Measurements from ENCODE around the gene RNF151.

RNF151 gene

GRCh38 chr16:1973461-1974156 lies 7.0 kb downstream of the RNF151 start:
- no peaks in the 10 kb centered on the region for H3K9me3 ChIP-seq (ENCODE audit: control insufficient read depth, insufficient read depth, low read length)
- H3K9ac ChIP-seq (ENCODE audit: low read depth, low read length) = no peak overlapping the region
- H3K27ac ChIP-seq (ENCODE audit: low read depth, low read length) = no peak overlapping the region
- no peak overlapping the region for H3K4me3 ChIP-seq (ENCODE audit: low read depth, low read length)
- H3K4me1 ChIP-seq (ENCODE audit: control insufficient read depth, insufficient read depth, low read length) = peaks cover 4% of the 10 kb centered on the region; the same call in 1 of the 2 replicates
- peaks cover 41% of the 10 kb centered on the region for H3K36me3 ChIP-seq (ENCODE audit: control insufficient read depth, insufficient read depth, low read length)
- H3K27me3 ChIP-seq (ENCODE audit: control insufficient read depth, insufficient read depth, low read length) = no peaks in the 10 kb centered on the region

GRCh38 chr16:1974157-1975070 lies 7.8 kb downstream of the RNF151 start:
- H3K4me3 ChIP-seq (ENCODE audit: low read depth, low read length) = no peak overlapping the region
- H3K4me1 ChIP-seq (ENCODE audit: control insufficient read depth, insufficient read depth, low read length) = peaks cover 4% of the 10 kb centered on the region; the same call in 1 of the 2 replicates
- H3K27ac ChIP-seq (ENCODE audit: low read depth, low read length) = no peak overlapping the region
- H3K36me3 ChIP-seq (ENCODE audit: control insufficient read depth, insufficient read depth, low read length) = peaks cover 41% of the 10 kb centered on the region
- H3K9ac ChIP-seq (ENCODE audit: low read depth, low read length) = no peak overlapping the region
- H3K27me3 ChIP-seq (ENCODE audit: control insufficient read depth, insufficient read depth, low read length) = peaks cover 2% of the 10 kb centered on the region; the same call in 1 of the 2 replicates
- no peaks in the 10 kb centered on the region for H3K9me3 ChIP-seq (ENCODE audit: control insufficient read depth, insufficient read depth, low read length)

- Histone ChIP-seq H3K4me1 (ENCODE audit: control insufficient read depth, insufficient read depth, low read length) (peaks cover 9% of the 10 kb centered on the region; the same call in 1 of the 2 replicates), H3K9me3 (ENCODE audit: control insufficient read depth, insufficient read depth, low read length) (no peaks in the 10 kb centered on the region), H3K4me3 (ENCODE audit: low read depth, low read length) (no peak overlapping the region), H3K36me3 (ENCODE audit: control insufficient read depth, insufficient read depth, low read length) (peaks cover 41% of the 10 kb centered on the region), H3K27ac (ENCODE audit: low read depth, low read length) (no peak overlapping the region), H3K9ac (ENCODE audit: low read depth, low read length) (no peak overlapping the region), H3K27me3 (ENCODE audit: control insufficient read depth, insufficient read depth, low read length) (peaks cover 14% of the 10 kb centered on the region)
Measured at GRCh38 chr16:1975432-1976215, 9.0 kb downstream of the RNF151 start.

GRCh38 chr16:1976216-1976520 lies 9.5 kb downstream of the RNF151 start:
- Histone ChIP-seq H3K9ac (ENCODE audit: low read depth, low read length) (no peak overlapping the region), H3K36me3 (ENCODE audit: control insufficient read depth, insufficient read depth, low read length) (peaks cover 41% of the 10 kb centered on the region), H3K27ac (ENCODE audit: low read depth, low read length) (no peak overlapping the region), H3K4me3 (ENCODE audit: low read depth, low read length) (no peak overlapping the region), H3K9me3 (ENCODE audit: control insufficient read depth, insufficient read depth, low read length) (no peaks in the 10 kb centered on the region), H3K27me3 (ENCODE audit: control insufficient read depth, insufficient read depth, low read length) (peaks cover 19% of the 10 kb centered on the region), H3K4me1 (ENCODE audit: control insufficient read depth, insufficient read depth, low read length) (peaks cover 9% of the 10 kb centered on the region; the same call in 1 of the 2 replicates)

- Histone ChIP-seq H3K4me1 (ENCODE audit: control insufficient read depth, insufficient read depth, low read length) (peaks cover 17% of the 10 kb centered on the region), H3K9ac (ENCODE audit: low read depth, low read length) (no peak overlapping the region), H3K4me3 (ENCODE audit: low read depth, low read length) (no peak overlapping the region), H3K27me3 (ENCODE audit: control insufficient read depth, insufficient read depth, low read length) (peaks cover 30% of the 10 kb centered on the region), H3K27ac (ENCODE audit: low read depth, low read length) (no peak overlapping the region), H3K9me3 (ENCODE audit: control insufficient read depth, insufficient read depth, low read length) (no peaks in the 10 kb centered on the region), H3K36me3 (ENCODE audit: control insufficient read depth, insufficient read depth, low read length) (peaks cover 41% of the 10 kb centered on the region)
Measured at GRCh38 chr16:1976951-1977874, 10.6 kb downstream of the RNF151 start.

- Histone ChIP-seq H3K27ac (ENCODE audit: low read depth, low read length) (no peak overlapping the region), H3K9ac (ENCODE audit: low read depth, low read length) (no peak overlapping the region), H3K4me1 (ENCODE audit: control insufficient read depth, insufficient read depth, low read length) (peaks cover 17% of the 10 kb centered on the region), H3K4me3 (ENCODE audit: low read depth, low read length) (no peak overlapping the region), H3K36me3 (ENCODE audit: control insufficient read depth, insufficient read depth, low read length) (peaks cover 41% of the 10 kb centered on the region), H3K9me3 (ENCODE audit: control insufficient read depth, insufficient read depth, low read length) (no peaks in the 10 kb centered on the region), H3K27me3 (ENCODE audit: control insufficient read depth, insufficient read depth, low read length) (peaks cover 36% of the 10 kb centered on the region)
Measured at GRCh38 chr16:1977875-1978268, 11.2 kb downstream of the RNF151 start.

- H3K9me3 ChIP-seq (ENCODE audit: control insufficient read depth, insufficient read depth, low read length) = no peaks in the 10 kb centered on the region
- peaks cover 41% of the 10 kb centered on the region for H3K27me3 ChIP-seq (ENCODE audit: control insufficient read depth, insufficient read depth, low read length)
- peaks cover 41% of the 10 kb centered on the region for H3K36me3 ChIP-seq (ENCODE audit: control insufficient read depth, insufficient read depth, low read length)
- no peak overlapping the region for H3K27ac ChIP-seq (ENCODE audit: low read depth, low read length)
- peak overlapping the region; percentile 57 for H3K4me3 ChIP-seq (ENCODE audit: low read depth, low read length)
- peaks cover 21% of the 10 kb centered on the region for H3K4me1 ChIP-seq (ENCODE audit: control insufficient read depth, insufficient read depth, low read length)
- no peak overlapping the region for H3K9ac ChIP-seq (ENCODE audit: low read depth, low read length)
Measured at GRCh38 chr16:1978476-1979120, 11.9 kb downstream of the RNF151 start.

- peaks cover 21% of the 10 kb centered on the region for H3K4me1 ChIP-seq (ENCODE audit: control insufficient read depth, insufficient read depth, low read length)
- peak overlapping the region; percentile 57 for H3K4me3 ChIP-seq (ENCODE audit: low read depth, low read length)
- peaks cover 37% of the 10 kb centered on the region for H3K36me3 ChIP-seq (ENCODE audit: control insufficient read depth, insufficient read depth, low read length)
- H3K27me3 ChIP-seq (ENCODE audit: control insufficient read depth, insufficient read depth, low read length) = peaks cover 41% of the 10 kb centered on the region
- no peaks in the 10 kb centered on the region for H3K9me3 ChIP-seq (ENCODE audit: control insufficient read depth, insufficient read depth, low read length)
- no peak overlapping the region; the same call in 1 of the 2 replicates for H3K9ac ChIP-seq (ENCODE audit: low read depth, low read length)
- H3K27ac ChIP-seq (ENCODE audit: low read depth, low read length) = no peak overlapping the region
Measured at GRCh38 chr16:1979271-1980029, 12.8 kb downstream of the RNF151 start.

- peaks cover 41% of the 10 kb centered on the region for H3K27me3 ChIP-seq (ENCODE audit: control insufficient read depth, insufficient read depth, low read length)
- H3K36me3 ChIP-seq (ENCODE audit: control insufficient read depth, insufficient read depth, low read length) = peaks cover 30% of the 10 kb centered on the region
- no peaks in the 10 kb centered on the region for H3K9me3 ChIP-seq (ENCODE audit: control insufficient read depth, insufficient read depth, low read length)
- no peak overlapping the region for H3K9ac ChIP-seq (ENCODE audit: low read depth, low read length)
- H3K27ac ChIP-seq (ENCODE audit: low read depth, low read length) = no peak overlapping the region
- H3K4me3 ChIP-seq (ENCODE audit: low read depth, low read length) = peak overlapping the region; percentile 57
- peaks cover 27% of the 10 kb centered on the region for H3K4me1 ChIP-seq (ENCODE audit: control insufficient read depth, insufficient read depth, low read length)
Measured at GRCh38 chr16:1980030-1980769, 13.5 kb downstream of the RNF151 start.
